ENCODE data around the gene NKAIN2. TPM values are rescaled to one million over a fixed set of nuclear protein-coding genes. Genes with fewer than 3 reads are reported as not detected.

The NKAIN2 gene
- total RNA-seq, 1 donor from 2014 or later = 4.0 TPM

GRCh38 chr6:123805921-123806320 is 2.3 kb downstream of the NKAIN2 start:
- H3K27ac Mint-ChIP-seq (ENCODE audit: unreplicated experiment) = no peak overlapping the region
- H3K9me3 Mint-ChIP-seq (ENCODE audit: low read depth) = no peaks in the 10 kb centered on the region
- no peaks in the 10 kb centered on the region for H3K36me3 Mint-ChIP-seq (ENCODE audit: low read depth)
- no peak for DNase-seq (ENCODE audit: low spot score)
- H3K27me3 Mint-ChIP-seq (ENCODE audit: low read depth) = peaks cover 9% of the 10 kb centered on the region
- peaks cover 42% of the 10 kb centered on the region for H3K4me1 Mint-ChIP-seq (ENCODE audit: low read depth)
- no peak overlapping the region for H3K4me3 Mint-ChIP-seq (ENCODE audit: unreplicated experiment)
- no peak for TF ChIP-seq CTCF (IDR thresholded peaks at IDR 0.05)

GRCh38 chr6:123806561-123806960 is 2.9 kb downstream of the NKAIN2 start:
- peaks cover 42% of the 10 kb centered on the region for H3K4me1 Mint-ChIP-seq (ENCODE audit: low read depth)
- DNase-seq (ENCODE audit: low spot score) = no peak

GRCh38 chr6:123808556-123808955 is 4.9 kb downstream of the NKAIN2 start:
- H3K36me3 Mint-ChIP-seq (ENCODE audit: low read depth) = no peaks in the 10 kb centered on the region
- no peak overlapping the region for H3K27ac Mint-ChIP-seq (ENCODE audit: unreplicated experiment)
- no peak overlapping the region for H3K4me3 Mint-ChIP-seq (ENCODE audit: unreplicated experiment)
- no peak for TF ChIP-seq CTCF (IDR thresholded peaks at IDR 0.05)
- peaks cover 35% of the 10 kb centered on the region for H3K4me1 Mint-ChIP-seq (ENCODE audit: low read depth)
- H3K9me3 Mint-ChIP-seq (ENCODE audit: low read depth) = no peaks in the 10 kb centered on the region
- peaks cover 10% of the 10 kb centered on the region for H3K27me3 Mint-ChIP-seq (ENCODE audit: low read depth)
- DNase-seq (ENCODE audit: low spot score) = no peak

More at GRCh38 chr6:123806561-123806960, 2.9 kb downstream of the NKAIN2 start:
- H3K36me3 Mint-ChIP-seq (ENCODE audit: low read depth) = no peaks in the 10 kb centered on the region
- H3K27ac Mint-ChIP-seq (ENCODE audit: unreplicated experiment) = no peak overlapping the region
- no peak overlapping the region for H3K4me3 Mint-ChIP-seq (ENCODE audit: unreplicated experiment)
- TF ChIP-seq CTCF (IDR thresholded peaks at IDR 0.05) = no peak
- H3K27me3 Mint-ChIP-seq (ENCODE audit: low read depth) = peaks cover 6% of the 10 kb centered on the region
- H3K9me3 Mint-ChIP-seq (ENCODE audit: low read depth) = no peaks in the 10 kb centered on the region

- Mint-ChIP-seq H3K4me1 (ENCODE audit: low read depth) (peaks cover 22% of the 10 kb centered on the region), H3K9me3 (ENCODE audit: low read depth) (no peaks in the 10 kb centered on the region), H3K36me3 (ENCODE audit: low read depth) (no peaks in the 10 kb centered on the region), H3K27me3 (ENCODE audit: low read depth) (peaks cover 4% of the 10 kb centered on the region), H3K4me3 (ENCODE audit: unreplicated experiment) (no peak overlapping the region), H3K27ac (ENCODE audit: unreplicated experiment) (no peak overlapping the region)
- TF ChIP-seq CTCF (IDR thresholded peaks at IDR 0.05) = no peak
- DNase-seq (ENCODE audit: low spot score) = no peak
Observed at GRCh38 chr6:123810214-123810613, 6.5 kb downstream of the NKAIN2 start.

- no peak for DNase-seq (ENCODE audit: low spot score)
- Mint-ChIP-seq H3K9me3 (ENCODE audit: low read depth) (no peaks in the 10 kb centered on the region), H3K36me3 (ENCODE audit: low read depth) (no peaks in the 10 kb centered on the region), H3K27me3 (ENCODE audit: low read depth) (peaks cover 4% of the 10 kb centered on the region), H3K27ac (ENCODE audit: unreplicated experiment) (no peak overlapping the region), H3K4me3 (ENCODE audit: unreplicated experiment) (no peak overlapping the region), H3K4me1 (ENCODE audit: low read depth) (peaks cover 16% of the 10 kb centered on the region)
- no peak for TF ChIP-seq CTCF (IDR thresholded peaks at IDR 0.05)
Observed at GRCh38 chr6:123810948-123811347, 7.3 kb downstream of the NKAIN2 start.
